GM12878 (cell line): ENCODE measurements around the gene MTFP1. TPM values are rescaled to one million over a fixed set of nuclear protein-coding genes. Genes with fewer than 3 reads are reported as not detected.

ENCODE experiments used
- EED ChIP-seq: sonication (generic); IDR thresholded peaks from 2 replicates; pipeline ENCODE4 v1.6.1; 2016; ENCODE audit warnings: antibody characterized with exemption, low read depth
- IKZF1 ChIP-seq: fragments of 450-650 bp; conservative IDR thresholded peaks from 2 replicates; pipeline ENCODE4 v1.6.1; 2017; ENCODE audit warnings: antibody characterized with exemption, mild to moderate bottlenecking
- SMC3 ChIP-seq: IDR thresholded peaks from 2 replicates; pipeline ENCODE4 v1.6.1; 2011; ENCODE audit warnings: low read length, improper control_type of control experiment, borderline replicate concordance
- STAT3 ChIP-seq: IDR thresholded peaks from 2 replicates; pipeline ENCODE4 v1.6.1; 2011; ENCODE audit warnings: low read depth, low read length, improper control_type of control experiment
- TCF12 ChIP-seq: IDR thresholded peaks from 2 replicates; pipeline ENCODE4 v1.6.1; 2011; ENCODE audit warnings: low read depth, mild to moderate bottlenecking, low read length
- TCF3 ChIP-seq: IDR thresholded peaks from 2 replicates; pipeline ENCODE4 v1.6.1; 2012; ENCODE audit warnings: low read depth, mild to moderate bottlenecking, low read length, borderline replicate concordance; ENCODE audit not compliant: insufficient read depth
- polyA plus RNA-seq, 11 experiments: library from polyadenylated mRNA; depleted of rRNA in 4 of 11; unstranded in 6 of 11; stranded (reverse) in 5 of 11; fragments of >200 nt; fragmentation: Nextera tagmentation in 4 of 11; fragmentation: Illumina TruSeq in 1 of 11; extraction: Ambion mirVana in 4 of 11; extraction: Trizol in 1 of 11; gene quantifications; 1 replicate in 1 of 11; 2 replicates in 10 of 11; pipeline versions ENCODE4 v1.2.1 to v1.2.3, GENCODE V29; 2011 to 2016; ENCODE audit warnings: inconsistent platforms in 2 of 11, missing spikeins in 2 of 11, low read depth in 1 of 11
- total RNA-seq, 4 experiments: library from RNA; depleted of rRNA in 3 of 4; stranded (reverse); fragments of >200 nt in 3 of 4; fragmentation: Illumina TruSeq in 1 of 4; extraction: Trizol in 1 of 4; gene quantifications; 2 replicates each; pipeline versions ENCODE4 v1.2.1 to v1.2.3, GENCODE V29; 2013 to 2021
- TF ChIP-seq, protein P1 (sequence below): fragments of 450-650 bp; IDR thresholded peaks from 2 replicates; pipeline ENCODE4 v1.6.1; 2017; ENCODE audit warnings: mild to moderate bottlenecking, moderate library complexity
- TF ChIP-seq, protein P2 (sequence below): fragments of 450-650 bp; formaldehyde crosslinking; IDR thresholded peaks from 2 replicates; pipeline ENCODE4 v1.5.0; 2022; ENCODE audit warnings: mild to moderate bottlenecking, missing genetic modification characterization

The MTFP1 gene
- total and polyA plus RNA-seq, 10 of the 15 experiments (the other 5 are each of a cell fraction or from before 2014, with no cell fraction given) = 20.5 to 133 (median 59.8) TPM

DNA sequence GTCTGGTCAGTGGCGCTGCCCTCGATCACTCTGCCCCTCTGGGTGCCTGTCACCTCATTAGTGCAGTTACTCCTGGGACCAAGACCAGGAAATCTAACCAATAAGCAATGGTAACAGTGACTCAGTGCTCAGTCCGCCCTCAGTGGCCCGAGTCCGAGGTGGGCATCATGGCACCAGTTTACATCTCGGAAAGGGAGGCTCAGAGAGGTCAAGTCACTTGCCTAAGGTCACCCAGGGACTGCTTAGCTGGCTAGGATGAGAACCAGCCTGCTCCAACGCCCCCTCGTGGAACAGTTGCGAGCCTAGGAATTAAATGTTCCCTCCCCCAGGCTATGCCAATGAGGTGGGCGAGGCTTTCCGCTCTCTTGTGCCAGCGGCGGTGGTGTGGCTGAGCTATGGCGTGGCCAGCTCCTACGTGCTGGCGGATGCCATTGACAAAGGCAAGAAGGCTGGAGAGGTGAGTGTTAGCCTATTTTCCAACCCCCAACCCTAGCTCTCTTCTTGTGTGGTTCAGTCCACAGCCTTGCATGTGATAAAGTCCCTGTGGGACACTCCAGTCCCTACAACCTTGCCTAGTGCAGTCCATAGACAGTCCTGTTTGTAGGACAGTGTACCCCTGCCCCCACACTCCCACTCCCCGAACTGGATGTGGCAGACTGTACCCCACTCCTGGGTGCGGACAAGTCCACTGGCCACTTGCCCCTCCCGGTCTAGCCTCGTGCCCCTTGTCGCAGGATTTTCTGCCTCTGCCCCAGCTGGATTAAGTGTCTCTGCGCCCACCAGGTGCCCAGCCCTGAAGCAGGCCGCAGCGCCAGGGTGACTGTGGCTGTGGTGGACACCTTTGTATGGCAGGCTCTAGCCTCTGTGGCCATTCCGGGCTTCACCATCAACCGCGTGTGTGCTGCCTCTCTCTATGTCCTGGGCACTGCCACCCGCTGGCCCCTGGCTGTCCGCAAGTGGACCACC is 1.1 kb downstream of the MTFP1 start (continued):
- TF ChIP-seq, protein P1, sequence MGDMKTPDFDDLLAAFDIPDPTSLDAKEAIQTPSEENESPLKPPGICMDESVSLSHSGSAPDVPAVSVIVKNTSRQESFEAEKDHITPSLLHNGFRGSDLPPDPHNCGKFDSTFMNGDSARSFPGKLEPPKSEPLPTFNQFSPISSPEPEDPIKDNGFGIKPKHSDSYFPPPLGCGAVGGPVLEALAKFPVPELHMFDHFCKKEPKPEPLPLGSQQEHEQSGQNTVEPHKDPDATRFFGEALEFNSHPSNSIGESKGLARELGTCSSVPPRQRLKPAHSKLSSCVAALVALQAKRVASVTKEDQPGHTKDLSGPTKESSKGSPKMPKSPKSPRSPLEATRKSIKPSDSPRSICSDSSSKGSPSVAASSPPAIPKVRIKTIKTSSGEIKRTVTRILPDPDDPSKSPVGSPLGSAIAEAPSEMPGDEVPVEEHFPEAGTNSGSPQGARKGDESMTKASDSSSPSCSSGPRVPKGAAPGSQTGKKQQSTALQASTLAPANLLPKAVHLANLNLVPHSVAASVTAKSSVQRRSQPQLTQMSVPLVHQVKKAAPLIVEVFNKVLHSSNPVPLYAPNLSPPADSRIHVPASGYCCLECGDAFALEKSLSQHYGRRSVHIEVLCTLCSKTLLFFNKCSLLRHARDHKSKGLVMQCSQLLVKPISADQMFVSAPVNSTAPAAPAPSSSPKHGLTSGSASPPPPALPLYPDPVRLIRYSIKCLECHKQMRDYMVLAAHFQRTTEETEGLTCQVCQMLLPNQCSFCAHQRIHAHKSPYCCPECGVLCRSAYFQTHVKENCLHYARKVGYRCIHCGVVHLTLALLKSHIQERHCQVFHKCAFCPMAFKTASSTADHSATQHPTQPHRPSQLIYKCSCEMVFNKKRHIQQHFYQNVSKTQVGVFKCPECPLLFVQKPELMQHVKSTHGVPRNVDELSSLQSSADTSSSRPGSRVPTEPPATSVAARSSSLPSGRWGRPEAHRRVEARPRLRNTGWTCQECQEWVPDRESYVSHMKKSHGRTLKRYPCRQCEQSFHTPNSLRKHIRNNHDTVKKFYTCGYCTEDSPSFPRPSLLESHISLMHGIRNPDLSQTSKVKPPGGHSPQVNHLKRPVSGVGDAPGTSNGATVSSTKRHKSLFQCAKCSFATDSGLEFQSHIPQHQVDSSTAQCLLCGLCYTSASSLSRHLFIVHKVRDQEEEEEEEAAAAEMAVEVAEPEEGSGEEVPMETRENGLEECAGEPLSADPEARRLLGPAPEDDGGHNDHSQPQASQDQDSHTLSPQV = no peak
- no peak for TF ChIP-seq STAT3
- no peak for TF ChIP-seq EED
- peak; percentile 58; the same call in 1 of the 2 replicates for TF ChIP-seq TCF12
- TF ChIP-seq SMC3 = peak; percentile 47; the same call in 1 of the 2 replicates
- no peak; the same call in 1 of the 2 replicates for TF ChIP-seq IKZF1
- TF ChIP-seq, protein P2, sequence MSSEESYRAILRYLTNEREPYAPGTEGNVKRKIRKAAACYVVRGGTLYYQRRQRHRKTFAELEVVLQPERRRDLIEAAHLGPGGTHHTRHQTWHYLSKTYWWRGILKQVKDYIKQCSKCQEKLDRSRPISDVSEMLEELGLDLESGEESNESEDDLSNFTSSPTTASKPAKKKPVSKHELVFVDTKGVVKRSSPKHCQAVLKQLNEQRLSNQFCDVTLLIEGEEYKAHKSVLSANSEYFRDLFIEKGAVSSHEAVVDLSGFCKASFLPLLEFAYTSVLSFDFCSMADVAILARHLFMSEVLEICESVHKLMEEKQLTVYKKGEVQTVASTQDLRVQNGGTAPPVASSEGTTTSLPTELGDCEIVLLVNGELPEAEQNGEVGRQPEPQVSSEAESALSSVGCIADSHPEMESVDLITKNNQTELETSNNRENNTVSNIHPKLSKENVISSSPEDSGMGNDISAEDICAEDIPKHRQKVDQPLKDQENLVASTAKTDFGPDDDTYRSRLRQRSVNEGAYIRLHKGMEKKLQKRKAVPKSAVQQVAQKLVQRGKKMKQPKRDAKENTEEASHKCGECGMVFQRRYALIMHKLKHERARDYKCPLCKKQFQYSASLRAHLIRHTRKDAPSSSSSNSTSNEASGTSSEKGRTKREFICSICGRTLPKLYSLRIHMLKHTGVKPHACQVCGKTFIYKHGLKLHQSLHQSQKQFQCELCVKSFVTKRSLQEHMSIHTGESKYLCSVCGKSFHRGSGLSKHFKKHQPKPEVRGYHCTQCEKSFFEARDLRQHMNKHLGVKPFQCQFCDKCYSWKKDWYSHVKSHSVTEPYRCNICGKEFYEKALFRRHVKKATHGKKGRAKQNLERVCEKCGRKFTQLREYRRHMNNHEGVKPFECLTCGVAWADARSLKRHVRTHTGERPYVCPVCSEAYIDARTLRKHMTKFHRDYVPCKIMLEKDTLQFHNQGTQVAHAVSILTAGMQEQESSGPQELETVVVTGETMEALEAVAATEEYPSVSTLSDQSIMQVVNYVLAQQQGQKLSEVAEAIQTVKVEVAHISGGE (CRISPR knock-in tag) = no peak
- no peak for TF ChIP-seq TCF3
